ENCODE data around the gene SAA4. TPM values are rescaled to one million over a fixed set of nuclear protein-coding genes. Genes with fewer than 3 reads are reported as not detected.

The SAA4 gene
- total RNA-seq, 1 experiment from 2014 or later: 0.50 TPM

DNA sequence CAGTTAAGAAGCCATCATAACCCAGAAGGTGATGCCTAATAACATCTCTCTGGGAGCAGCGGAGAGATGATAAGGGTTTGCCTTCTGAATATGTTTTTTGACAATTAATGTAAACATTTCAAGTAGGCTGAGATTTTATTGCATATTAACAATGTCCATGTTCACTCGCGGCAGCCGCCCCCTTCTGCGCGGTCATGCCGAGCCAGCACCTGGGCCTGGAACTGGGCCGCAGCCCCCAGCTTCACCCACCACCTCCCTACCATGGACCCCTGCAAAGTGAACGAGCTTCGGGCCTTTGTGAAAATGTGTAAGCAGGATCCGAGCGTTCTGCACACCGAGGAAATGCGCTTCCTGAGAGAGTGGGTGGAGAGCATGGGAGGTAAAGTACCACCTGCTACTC is 25.1 kb upstream of the SAA4 start:
- ChIA-PET CTCF (interaction anchor here (1.5 kb wide), 1 partner anchor 58 kb away, joined by 3 read pairs; no protein-coding TSS in a partner anchor), POLR2A (no interaction called here)
- Mint-ChIP-seq H3K4me1 (peaks cover 7% of the 10 kb centered on the region; the same call in 1 of the 2 replicates), H3K27ac (no peak overlapping the region), H3K9me3 (no peaks in the 10 kb centered on the region), H3K27me3 (ENCODE audit: low read depth) (no peaks in the 10 kb centered on the region; the same call in 1 of the 2 replicates), H3K4me3 (no peak overlapping the region), H3K36me3 (no peaks in the 10 kb centered on the region)
- no peak for DNase-seq (ENCODE audit: low spot score)
- TF ChIP-seq NFYB (CRISPR knock-in tag; conservative IDR thresholded peaks at IDR 0.05; ENCODE audit: low read depth) (no peak), FOXK1 (CRISPR knock-in tag; IDR thresholded peaks at IDR 0.05) (no peak), ZNF281 (CRISPR knock-in tag; IDR thresholded peaks at IDR 0.05) (no peak), SP1 (CRISPR knock-in tag; conservative IDR thresholded peaks at IDR 0.05) (no peak), EMX1 (CRISPR knock-in tag; IDR thresholded peaks at IDR 0.05) (no peak), MXD4 (CRISPR knock-in tag; IDR thresholded peaks at IDR 0.05; ENCODE audit: borderline replicate concordance) (no peak), ATF3 (CRISPR knock-in tag; conservative IDR thresholded peaks at IDR 0.05) (no peak), AFF4 (CRISPR knock-in tag; IDR thresholded peaks at IDR 0.05; ENCODE audit: borderline replicate concordance) (no peak), ZNF219 (CRISPR knock-in tag; IDR thresholded peaks at IDR 0.05; ENCODE audit: borderline replicate concordance) (no peak), SMAD4 (CRISPR knock-in tag; IDR thresholded peaks at IDR 0.05) (no peak), RELA (CRISPR knock-in tag; IDR thresholded peaks at IDR 0.05; ENCODE audit: borderline replicate concordance) (no peak), ATF6 (CRISPR knock-in tag; IDR thresholded peaks at IDR 0.05) (no peak)
- no peak for ATAC-seq

GRCh38 chr11:18259259-18259658 is 22.7 kb upstream of the SAA4 start:
- H3K27me3 Mint-ChIP-seq (ENCODE audit: low read depth): no peaks in the 10 kb centered on the region; the same call in 1 of the 2 replicates
- TF ChIP-seq SOX15 (CRISPR knock-in tag; IDR thresholded peaks at IDR 0.05) (no peak), MAX (CRISPR knock-in tag; IDR thresholded peaks at IDR 0.05) (no peak), GRHL2 (CRISPR knock-in tag; IDR thresholded peaks at IDR 0.05; ENCODE audit: insufficient replicate concordance, severe bottlenecking) (no peak), ATF3 (CRISPR knock-in tag; conservative IDR thresholded peaks at IDR 0.05) (no peak), FOXK1 (CRISPR knock-in tag; IDR thresholded peaks at IDR 0.05) (no peak), JUN (CRISPR knock-in tag; IDR thresholded peaks at IDR 0.05) (no peak)
- TF ChIP-seq, protein P1, sequence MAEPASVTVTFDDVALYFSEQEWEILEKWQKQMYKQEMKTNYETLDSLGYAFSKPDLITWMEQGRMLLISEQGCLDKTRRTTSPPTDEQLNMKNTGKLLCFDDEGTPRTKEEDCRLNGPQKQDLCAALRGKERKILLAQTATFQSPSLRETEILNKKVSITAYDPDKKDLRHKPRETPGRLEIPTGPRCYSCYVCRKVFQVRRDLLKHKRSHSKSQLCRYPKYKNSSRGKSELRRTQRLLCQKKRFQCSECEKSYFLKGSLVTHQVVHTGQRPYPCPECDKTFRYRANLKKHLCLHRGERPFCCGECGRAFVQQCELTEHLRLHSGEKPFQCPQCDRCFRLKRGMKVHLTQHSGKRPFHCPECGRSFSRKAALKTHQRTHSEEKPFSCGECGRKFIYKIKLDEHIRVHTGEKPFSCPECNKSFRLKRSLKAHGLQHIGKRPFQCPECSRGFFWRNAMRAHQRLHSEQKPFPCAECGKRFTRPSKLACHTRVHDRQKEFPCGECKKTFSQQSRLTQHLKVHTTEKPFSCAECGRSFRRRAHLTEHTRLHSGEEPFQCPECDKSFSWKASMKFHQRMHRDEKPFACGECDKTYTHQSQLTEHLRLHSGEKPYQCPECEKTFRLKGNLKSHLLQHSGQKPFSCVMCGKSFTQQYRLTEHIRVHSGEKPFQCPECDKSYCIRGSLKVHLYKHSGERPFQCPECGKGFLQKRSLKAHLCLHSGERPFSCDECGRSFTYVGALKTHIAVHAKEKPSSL (CRISPR knock-in tag; conservative IDR thresholded peaks at IDR 0.05): no peak
- TF ChIP-seq, protein P2, sequence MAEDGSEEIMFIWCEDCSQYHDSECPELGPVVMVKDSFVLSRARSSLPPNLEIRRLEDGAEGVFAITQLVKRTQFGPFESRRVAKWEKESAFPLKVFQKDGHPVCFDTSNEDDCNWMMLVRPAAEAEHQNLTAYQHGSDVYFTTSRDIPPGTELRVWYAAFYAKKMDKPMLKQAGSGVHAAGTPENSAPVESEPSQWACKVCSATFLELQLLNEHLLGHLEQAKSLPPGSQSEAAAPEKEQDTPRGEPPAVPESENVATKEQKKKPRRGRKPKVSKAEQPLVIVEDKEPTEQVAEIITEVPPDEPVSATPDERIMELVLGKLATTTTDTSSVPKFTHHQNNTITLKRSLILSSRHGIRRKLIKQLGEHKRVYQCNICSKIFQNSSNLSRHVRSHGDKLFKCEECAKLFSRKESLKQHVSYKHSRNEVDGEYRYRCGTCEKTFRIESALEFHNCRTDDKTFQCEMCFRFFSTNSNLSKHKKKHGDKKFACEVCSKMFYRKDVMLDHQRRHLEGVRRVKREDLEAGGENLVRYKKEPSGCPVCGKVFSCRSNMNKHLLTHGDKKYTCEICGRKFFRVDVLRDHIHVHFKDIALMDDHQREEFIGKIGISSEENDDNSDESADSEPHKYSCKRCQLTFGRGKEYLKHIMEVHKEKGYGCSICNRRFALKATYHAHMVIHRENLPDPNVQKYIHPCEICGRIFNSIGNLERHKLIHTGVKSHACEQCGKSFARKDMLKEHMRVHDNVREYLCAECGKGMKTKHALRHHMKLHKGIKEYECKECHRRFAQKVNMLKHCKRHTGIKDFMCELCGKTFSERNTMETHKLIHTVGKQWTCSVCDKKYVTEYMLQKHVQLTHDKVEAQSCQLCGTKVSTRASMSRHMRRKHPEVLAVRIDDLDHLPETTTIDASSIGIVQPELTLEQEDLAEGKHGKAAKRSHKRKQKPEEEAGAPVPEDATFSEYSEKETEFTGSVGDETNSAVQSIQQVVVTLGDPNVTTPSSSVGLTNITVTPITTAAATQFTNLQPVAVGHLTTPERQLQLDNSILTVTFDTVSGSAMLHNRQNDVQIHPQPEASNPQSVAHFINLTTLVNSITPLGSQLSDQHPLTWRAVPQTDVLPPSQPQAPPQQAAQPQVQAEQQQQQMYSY (CRISPR knock-in tag; IDR thresholded peaks at IDR 0.05): no peak
- no peak overlapping the region for H3K4me3 Mint-ChIP-seq
- no peaks in the 10 kb centered on the region for H3K9me3 Mint-ChIP-seq
- H3K36me3 Mint-ChIP-seq: no peaks in the 10 kb centered on the region
- ChIA-PET POLR2A (no interaction called here), CTCF (no interaction called here)
- peaks cover 7% of the 10 kb centered on the region; the same call in 1 of the 2 replicates for H3K4me1 Mint-ChIP-seq
- DNase-seq (ENCODE audit: low spot score) (no peak), ATAC-seq (no peak)
- H3K27ac Mint-ChIP-seq: no peak overlapping the region
